Dendritic cell treated with granulocyte-macrophage colony-stimulating factor and Interleukin-4, amounts not matched to agents 40 ng/mL and 50 ng/mL, for 4 days (primary cell): ENCODE data around the gene ATP2A2.

Source experiments
- H3K27ac Mint-ChIP-seq: one replicate; pipeline ENCODE4 v1.8.0; 2022; ENCODE audit warnings: mild to moderate bottlenecking, mixed read lengths
- H3K27me3 Mint-ChIP-seq: one replicate; pipeline ENCODE4 v1.8.0; 2022; ENCODE audit warnings: mild to moderate bottlenecking, mixed read lengths
- H3K36me3 Mint-ChIP-seq: one replicate; pipeline ENCODE4 v1.8.0; 2022; ENCODE audit warnings: low read depth, mixed read lengths
- H3K4me1 Mint-ChIP-seq: one replicate; pipeline ENCODE4 v1.8.0; 2022; ENCODE audit warnings: low read depth, mixed read lengths
- H3K4me3 Mint-ChIP-seq: one replicate; pipeline ENCODE4 v1.8.0; 2022; ENCODE audit warnings: mild to moderate bottlenecking, moderate library complexity, mixed read lengths
- H3K9me3 Mint-ChIP-seq: one replicate; pipeline ENCODE4 v1.8.0; 2022; ENCODE audit warnings: mixed read lengths
- intact Hi-C: fragments of 100-400 bp; cut with micrococcal nuclease; formaldehyde crosslinking; loops from one replicate; pipeline ENCODE4 v1.15.0; 2022

Gene ATP2A2

DNA sequence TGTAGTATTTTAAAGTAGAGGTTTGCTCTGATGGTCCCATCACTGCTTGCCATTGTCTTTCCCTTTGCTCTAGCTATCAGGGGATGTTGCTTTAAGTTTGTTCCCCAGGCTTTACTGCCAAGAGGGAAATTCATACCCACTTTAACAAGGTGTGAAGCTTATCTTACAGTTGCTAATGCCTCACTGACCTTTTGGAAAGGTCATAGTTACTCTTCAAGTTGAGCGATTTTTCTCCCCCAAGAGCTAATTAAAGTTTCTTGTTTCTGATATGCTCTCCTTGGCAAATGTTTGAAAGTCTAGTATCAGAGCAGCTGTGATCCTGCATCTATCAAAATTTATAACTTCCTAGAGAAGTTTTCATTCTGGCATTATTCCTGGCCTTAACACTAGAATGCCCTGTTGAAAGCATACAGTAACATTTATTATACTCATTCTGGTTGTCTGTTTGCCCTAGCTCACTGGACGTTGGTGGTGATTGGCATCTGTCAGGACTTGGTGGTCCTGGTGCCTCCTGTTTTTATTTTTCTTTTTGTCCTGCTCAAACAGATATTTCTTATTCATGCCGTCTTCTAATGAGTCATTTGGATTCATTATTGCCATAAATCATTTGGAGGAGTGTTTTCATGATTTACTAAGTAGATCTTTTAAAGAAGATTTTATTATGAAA, 8.1 kb downstream of the ATP2A2 start:
- Mint-ChIP-seq H3K9me3 (no peaks in the 10 kb centered on the region), H3K4me3 (no peak overlapping the region), H3K27ac (no peak overlapping the region), H3K36me3 (peaks cover 96% of the 10 kb centered on the region), H3K27me3 (no peaks in the 10 kb centered on the region), H3K4me1 (peaks cover 38% of the 10 kb centered on the region)
- intact Hi-C loops = loop anchor here (10.0 kb wide), 2 partner anchors 54 to 184 kb away; no protein-coding TSS in a partner anchor

DNA sequence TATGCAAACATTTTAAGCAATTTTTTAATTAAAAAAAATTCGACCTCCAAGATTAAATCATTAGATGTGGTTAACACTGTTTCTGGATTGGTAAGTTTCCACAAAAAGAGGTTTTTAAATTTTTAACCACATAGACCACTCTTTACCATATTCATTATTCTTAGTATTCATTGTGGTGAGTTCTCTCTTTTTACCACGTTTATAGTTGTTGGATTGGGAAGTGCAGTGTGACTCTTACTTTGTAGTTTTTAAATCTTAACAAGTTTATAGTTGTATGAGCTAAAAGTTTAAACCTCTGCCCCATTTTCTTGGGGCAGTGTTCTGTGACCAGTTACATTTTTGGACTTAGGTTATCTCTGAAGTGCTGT, 8.6 kb downstream of the ATP2A2 start:
- H3K4me3 Mint-ChIP-seq = no peak overlapping the region

DNA sequence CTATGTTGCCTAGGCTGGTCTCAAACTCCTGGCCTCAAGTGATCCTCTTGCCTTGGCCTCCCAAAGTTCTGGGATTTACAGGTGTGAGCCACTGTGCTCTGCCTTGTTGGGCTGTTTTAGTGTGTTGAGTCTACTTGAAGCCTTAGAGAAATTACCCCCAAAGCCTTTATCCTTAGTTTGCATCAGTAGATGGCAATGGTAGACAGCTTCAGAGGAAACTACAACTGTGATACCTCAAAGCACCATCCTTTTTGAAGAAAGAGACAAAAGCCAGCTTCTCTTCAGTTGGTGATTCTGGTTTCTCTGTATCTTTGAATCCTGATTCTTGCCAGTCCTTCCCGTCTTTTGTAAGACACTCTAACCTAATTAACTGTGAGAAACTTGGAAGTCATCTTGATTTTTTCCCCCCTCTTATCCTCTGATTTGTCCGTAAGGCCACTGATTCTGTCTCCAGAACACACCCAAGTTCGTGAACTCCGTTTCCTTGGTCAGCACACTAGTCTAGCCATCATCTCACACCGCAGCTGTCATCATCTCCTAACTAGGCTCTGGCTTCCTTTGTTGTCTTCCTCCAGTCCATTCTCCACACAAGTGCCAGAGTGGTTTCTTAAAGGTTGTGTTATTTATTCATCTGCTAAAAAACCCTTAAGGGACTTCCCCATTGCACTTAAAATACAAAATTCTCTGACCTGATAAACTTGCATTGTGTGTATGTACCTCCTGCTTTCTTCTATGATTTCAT, 20.2 kb downstream of the ATP2A2 start:
- peaks cover 56% of the 10 kb centered on the region for H3K4me1 Mint-ChIP-seq
- H3K4me3 Mint-ChIP-seq = no peak overlapping the region
- peaks cover 100% of the 10 kb centered on the region for H3K36me3 Mint-ChIP-seq
- intact Hi-C loops = no loop called here
- no peaks in the 10 kb centered on the region for H3K27me3 Mint-ChIP-seq
- no peaks in the 10 kb centered on the region for H3K9me3 Mint-ChIP-seq
- H3K27ac Mint-ChIP-seq = no peak overlapping the region

More for the DNA sequence above, 8.6 kb downstream of the ATP2A2 start:
- H3K27ac Mint-ChIP-seq = no peak overlapping the region
- intact Hi-C loops = loop anchor here (10.0 kb wide), 2 partner anchors 55 to 185 kb away; no protein-coding TSS in a partner anchor
- no peaks in the 10 kb centered on the region for H3K27me3 Mint-ChIP-seq
- H3K9me3 Mint-ChIP-seq = no peaks in the 10 kb centered on the region
- peaks cover 96% of the 10 kb centered on the region for H3K36me3 Mint-ChIP-seq
- peaks cover 33% of the 10 kb centered on the region for H3K4me1 Mint-ChIP-seq

DNA sequence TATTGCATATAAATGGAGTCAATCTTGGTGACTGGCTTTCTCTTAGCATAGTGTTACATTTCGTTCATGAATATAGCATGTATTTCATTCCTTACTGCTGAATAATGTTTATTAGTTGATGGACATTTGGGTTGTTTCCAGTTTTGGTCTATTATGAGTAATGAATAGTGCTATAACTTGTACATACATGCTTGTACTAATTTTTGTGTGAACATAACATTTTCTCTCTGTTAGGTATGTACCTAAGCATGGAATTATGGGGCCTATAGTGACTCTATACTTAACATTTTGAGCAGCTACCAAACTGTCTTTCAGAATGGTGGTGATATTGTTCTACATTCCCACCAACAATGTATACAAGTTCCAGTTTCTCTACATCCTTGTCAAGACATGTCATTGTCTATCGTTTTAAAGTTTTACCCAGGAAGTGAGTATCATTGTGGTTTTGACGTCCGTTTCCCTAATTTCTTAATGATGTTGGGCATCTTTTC, 23.1 kb downstream of the ATP2A2 start:
- no peak overlapping the region for H3K27ac Mint-ChIP-seq
- H3K36me3 Mint-ChIP-seq = peaks cover 100% of the 10 kb centered on the region
- no peaks in the 10 kb centered on the region for H3K27me3 Mint-ChIP-seq
- H3K4me3 Mint-ChIP-seq = no peak overlapping the region
- intact Hi-C loops = no loop called here
- H3K9me3 Mint-ChIP-seq = no peaks in the 10 kb centered on the region
- H3K4me1 Mint-ChIP-seq = peaks cover 51% of the 10 kb centered on the region

DNA sequence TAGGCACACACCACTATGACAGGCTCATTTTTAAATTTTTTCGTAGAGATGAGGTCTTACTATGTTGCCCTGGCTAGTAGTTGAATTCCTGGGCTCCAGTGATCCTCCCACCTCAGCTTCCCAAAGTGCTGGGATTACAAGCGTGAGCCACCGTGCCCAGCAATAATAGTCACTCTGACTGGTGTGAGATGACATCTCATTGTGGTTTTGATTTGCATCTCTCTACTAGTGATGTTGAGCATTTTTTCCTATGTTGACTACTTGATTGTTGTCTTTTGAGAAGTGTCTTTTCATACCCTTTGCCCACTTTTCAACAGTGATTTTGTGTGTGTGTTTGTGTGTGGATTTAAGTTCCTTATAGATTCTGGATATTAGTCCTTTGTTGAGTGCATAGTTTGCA, 26.3 kb downstream of the ATP2A2 start:
- intact Hi-C loops = no loop called here
- H3K36me3 Mint-ChIP-seq = peaks cover 88% of the 10 kb centered on the region
- no peaks in the 10 kb centered on the region for H3K27me3 Mint-ChIP-seq
- H3K4me1 Mint-ChIP-seq = peaks cover 40% of the 10 kb centered on the region
- no peaks in the 10 kb centered on the region for H3K9me3 Mint-ChIP-seq
- H3K4me3 Mint-ChIP-seq = no peak overlapping the region
- H3K27ac Mint-ChIP-seq = no peak overlapping the region

DNA sequence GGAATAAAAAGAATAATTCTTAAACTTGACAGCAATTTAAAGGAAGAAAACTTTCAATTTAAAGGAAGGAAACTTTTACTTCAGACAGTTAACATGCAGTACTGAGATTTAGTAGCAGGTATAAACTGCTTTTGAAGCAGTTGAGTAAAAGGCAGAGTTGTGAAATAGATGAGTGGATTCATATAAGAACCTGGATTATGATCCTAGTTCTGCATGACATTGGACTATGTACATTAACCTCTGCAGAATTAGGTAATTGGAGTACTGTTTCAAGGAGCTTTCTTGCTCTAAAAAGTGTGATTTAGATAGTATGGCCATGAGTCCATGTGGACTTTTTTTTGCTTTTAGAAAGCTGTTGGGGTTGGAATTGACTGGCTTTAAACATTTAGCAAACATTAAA, 29.7 kb downstream of the ATP2A2 start:
- H3K4me3 Mint-ChIP-seq = no peak overlapping the region
- H3K9me3 Mint-ChIP-seq = no peaks in the 10 kb centered on the region
- peaks cover 36% of the 10 kb centered on the region for H3K4me1 Mint-ChIP-seq
- no peak overlapping the region for H3K27ac Mint-ChIP-seq
- no peaks in the 10 kb centered on the region for H3K27me3 Mint-ChIP-seq
- H3K36me3 Mint-ChIP-seq = peaks cover 69% of the 10 kb centered on the region
- intact Hi-C loops = no loop called here

DNA sequence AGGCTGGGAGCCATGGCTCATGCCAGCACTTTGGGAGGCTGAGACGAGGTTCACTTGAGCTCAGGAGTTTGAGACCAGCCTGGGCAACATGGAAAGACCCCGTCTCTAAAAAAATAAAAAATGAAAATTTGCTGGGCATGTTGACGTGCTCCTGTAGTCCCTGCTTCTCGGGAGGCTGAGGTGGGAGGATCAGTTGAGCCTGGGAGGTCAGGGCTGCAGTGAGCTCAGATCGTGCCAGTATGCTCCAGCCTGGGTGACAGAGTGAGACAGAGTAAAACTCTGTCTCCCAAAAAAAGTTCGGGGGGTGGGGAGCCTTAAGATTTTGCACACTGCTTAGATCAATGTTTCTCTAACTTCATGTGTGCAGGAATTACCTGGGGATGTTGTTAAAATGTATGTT, 30.9 kb downstream of the ATP2A2 start:
- peak overlapping the region; percentile 37 for H3K27ac Mint-ChIP-seq
- H3K27me3 Mint-ChIP-seq = no peaks in the 10 kb centered on the region
- H3K4me1 Mint-ChIP-seq = peaks cover 46% of the 10 kb centered on the region
- H3K36me3 Mint-ChIP-seq = peaks cover 68% of the 10 kb centered on the region
- intact Hi-C loops = no loop called here
- no peaks in the 10 kb centered on the region for H3K9me3 Mint-ChIP-seq
- no peak overlapping the region for H3K4me3 Mint-ChIP-seq

DNA sequence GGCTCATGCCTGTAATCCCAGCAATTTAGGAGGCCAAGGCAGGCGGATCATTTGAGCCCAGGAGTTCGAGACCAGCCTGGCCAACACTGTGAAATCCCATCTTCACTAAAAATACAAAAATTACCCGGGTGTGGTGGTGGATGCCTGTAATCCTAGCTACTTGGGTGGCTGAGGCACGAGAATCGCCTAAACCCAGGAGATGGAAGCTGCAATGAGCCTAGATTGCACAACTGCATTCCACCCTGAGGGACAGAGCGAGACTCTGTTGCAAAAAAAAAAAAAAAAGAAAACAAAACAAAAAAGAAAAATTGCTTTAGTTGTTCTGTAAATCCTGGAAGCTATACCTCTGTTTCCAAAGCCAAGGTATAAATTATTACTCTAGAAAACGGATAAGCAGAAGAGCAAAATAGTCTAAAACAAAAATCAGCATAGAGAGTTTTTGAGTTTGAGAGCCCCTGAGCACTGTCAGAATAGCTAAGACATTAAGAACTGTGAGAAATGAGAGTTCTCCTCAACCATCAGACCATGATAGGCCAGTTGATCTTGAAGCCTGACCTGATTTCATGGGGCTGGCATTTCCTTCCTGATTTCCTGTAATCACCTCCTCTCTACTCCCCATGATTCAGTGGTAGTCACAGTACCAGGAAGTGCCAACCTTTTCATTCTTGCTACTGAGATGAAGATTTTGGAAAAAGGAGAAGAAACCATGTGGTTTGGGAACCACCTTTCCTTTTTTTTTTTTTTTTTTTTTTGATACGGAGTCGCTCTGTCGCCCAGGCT, 31.7 kb downstream of the ATP2A2 start:
- Mint-ChIP-seq H3K9me3 (no peaks in the 10 kb centered on the region), H3K4me3 (no peak overlapping the region), H3K36me3 (peaks cover 63% of the 10 kb centered on the region), H3K4me1 (peaks cover 40% of the 10 kb centered on the region), H3K27me3 (no peaks in the 10 kb centered on the region), H3K27ac (peak overlapping the region; percentile 37)
- intact Hi-C loops = no loop called here

DNA sequence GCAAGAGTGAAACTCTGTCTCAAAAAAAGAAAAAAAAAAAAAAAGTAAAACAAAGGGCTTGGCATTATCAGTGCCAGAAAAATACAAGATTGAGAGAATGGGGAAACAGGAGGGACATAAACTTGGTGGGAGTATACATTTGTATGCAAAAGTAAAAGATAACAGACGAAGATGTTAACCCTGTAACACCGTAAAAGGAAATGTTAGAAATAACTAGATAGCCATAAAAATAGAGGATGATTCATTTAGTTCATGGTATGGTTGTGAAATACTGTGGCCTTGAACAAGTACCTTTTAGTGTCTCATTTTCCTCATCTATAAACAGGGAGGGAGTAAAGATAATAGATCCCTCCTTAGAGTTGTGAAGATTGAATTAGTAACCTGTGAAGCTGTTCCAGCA, 33.3 kb downstream of the ATP2A2 start:
- H3K27me3 Mint-ChIP-seq = no peaks in the 10 kb centered on the region
- H3K36me3 Mint-ChIP-seq = peaks cover 57% of the 10 kb centered on the region
- H3K27ac Mint-ChIP-seq = peak overlapping the region; percentile 57
- peaks cover 34% of the 10 kb centered on the region for H3K4me1 Mint-ChIP-seq
- peak overlapping the region; percentile 17 for H3K4me3 Mint-ChIP-seq
- H3K9me3 Mint-ChIP-seq = no peaks in the 10 kb centered on the region
- intact Hi-C loops = no loop called here

DNA sequence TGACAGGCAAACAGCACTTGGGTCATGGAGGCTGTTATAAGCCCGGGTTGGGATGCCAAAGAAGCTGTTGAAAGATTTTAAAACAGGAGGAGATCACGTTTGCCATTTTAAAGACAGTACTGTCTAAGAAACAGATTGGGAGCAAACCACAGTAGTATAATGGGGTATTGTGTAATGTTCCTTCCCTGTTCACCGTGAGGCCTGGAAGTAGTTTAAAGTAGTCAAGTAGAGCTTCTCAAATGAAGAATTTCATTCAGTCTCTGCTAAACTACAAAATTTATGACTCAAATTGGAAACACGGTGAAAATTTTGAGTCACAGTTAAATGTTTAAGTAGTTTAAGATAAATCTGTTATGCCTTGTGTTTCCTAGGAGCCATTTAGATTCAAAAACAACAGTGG, 35.8 kb downstream of the ATP2A2 start:
- peaks cover 53% of the 10 kb centered on the region for H3K36me3 Mint-ChIP-seq
- no peaks in the 10 kb centered on the region for H3K9me3 Mint-ChIP-seq
- peaks cover 32% of the 10 kb centered on the region for H3K4me1 Mint-ChIP-seq
- intact Hi-C loops = no loop called here
- no peaks in the 10 kb centered on the region for H3K27me3 Mint-ChIP-seq
- no peak overlapping the region for H3K4me3 Mint-ChIP-seq
- H3K27ac Mint-ChIP-seq = no peak overlapping the region

DNA sequence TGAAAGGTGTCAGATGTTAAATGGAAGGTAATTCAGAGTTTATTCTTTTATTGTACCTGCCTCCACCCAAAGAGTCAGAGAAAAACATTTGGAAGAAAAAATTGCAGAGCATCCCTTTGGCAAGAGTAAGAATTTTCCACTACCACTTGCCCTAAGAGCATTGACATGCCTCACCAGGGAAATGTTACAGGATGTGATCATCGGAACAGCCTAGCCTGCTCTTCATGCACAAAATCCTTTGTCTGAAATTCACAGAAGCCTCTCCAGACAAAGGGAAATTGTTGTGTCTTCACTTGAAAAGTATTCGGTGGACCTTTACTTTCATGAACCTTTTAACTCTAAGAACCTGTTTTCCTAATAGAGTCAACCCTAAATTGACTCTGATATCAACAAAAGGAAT, 36.9 kb downstream of the ATP2A2 start:
- Mint-ChIP-seq H3K9me3 (no peaks in the 10 kb centered on the region), H3K27me3 (no peaks in the 10 kb centered on the region), H3K36me3 (peaks cover 63% of the 10 kb centered on the region), H3K27ac (no peak overlapping the region), H3K4me1 (peaks cover 23% of the 10 kb centered on the region), H3K4me3 (no peak overlapping the region)
- intact Hi-C loops = no loop called here

DNA sequence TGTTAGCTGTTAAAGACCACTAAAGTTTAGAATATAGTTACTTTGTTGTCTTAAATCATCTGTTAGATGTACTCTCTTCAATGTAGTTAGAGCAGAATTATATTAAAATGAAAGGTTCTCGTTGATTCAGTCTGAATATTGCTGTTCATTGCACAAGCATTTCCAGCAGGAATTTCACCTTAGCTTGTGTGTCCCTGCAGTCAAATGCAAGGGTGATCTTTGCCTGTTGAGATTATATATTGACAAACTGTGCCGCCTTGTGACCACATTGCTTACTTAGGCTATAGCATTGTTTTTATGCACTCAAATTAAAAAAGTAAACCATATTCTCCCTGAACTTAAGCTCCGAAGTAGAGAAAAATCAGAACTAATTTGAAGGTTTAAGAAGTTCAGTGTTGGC, 39.5 kb downstream of the ATP2A2 start:
- Mint-ChIP-seq H3K27ac (peak overlapping the region; percentile 39), H3K4me1 (peaks cover 11% of the 10 kb centered on the region), H3K36me3 (peaks cover 72% of the 10 kb centered on the region), H3K9me3 (no peaks in the 10 kb centered on the region), H3K27me3 (no peaks in the 10 kb centered on the region), H3K4me3 (no peak overlapping the region)
- intact Hi-C loops = no loop called here

DNA sequence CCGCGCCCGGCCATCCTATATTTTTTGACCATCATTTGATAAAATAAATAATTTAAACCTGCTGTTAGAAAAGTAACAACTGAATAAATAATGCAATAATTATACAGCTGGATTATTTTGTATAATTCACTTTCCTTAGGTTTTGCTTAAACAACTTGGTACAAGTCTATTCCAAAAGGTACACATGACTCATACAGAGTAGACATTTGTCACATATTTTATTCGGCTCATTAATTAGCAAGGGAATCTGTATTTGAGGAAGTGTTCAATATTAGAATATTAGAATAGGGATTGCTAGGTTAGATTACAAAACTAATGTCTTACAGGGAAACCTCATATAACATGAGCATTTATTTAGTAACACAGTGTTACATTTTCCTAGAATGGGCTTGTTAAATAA, 48.7 kb downstream of the ATP2A2 start:
- intact Hi-C loops = no loop called here
- peaks cover 5% of the 10 kb centered on the region for H3K4me1 Mint-ChIP-seq
- peaks cover 95% of the 10 kb centered on the region for H3K36me3 Mint-ChIP-seq
- H3K4me3 Mint-ChIP-seq = no peak overlapping the region
- H3K27me3 Mint-ChIP-seq = no peaks in the 10 kb centered on the region
- no peaks in the 10 kb centered on the region for H3K9me3 Mint-ChIP-seq
- no peak overlapping the region for H3K27ac Mint-ChIP-seq

DNA sequence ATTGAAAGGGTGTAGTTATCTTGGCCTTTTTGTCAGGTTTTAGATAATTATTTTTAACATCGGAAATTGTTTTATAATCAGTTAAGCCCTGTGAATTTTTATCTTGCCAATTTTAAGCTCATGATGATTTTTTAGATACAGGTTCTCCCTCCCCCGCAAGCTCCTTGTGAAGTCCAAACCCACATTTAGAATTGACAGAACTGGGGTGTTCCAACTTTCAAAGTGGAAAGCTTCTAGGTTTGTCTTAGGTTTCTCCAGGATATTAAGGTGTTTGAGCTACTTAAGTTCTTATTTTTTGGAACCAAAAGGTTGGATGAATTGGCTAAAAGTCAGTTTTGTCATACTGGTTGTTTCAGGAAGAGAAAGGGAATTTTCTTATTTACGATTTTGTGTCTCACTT, 49.1 kb downstream of the ATP2A2 start:
- H3K36me3 Mint-ChIP-seq = peaks cover 98% of the 10 kb centered on the region
- no peaks in the 10 kb centered on the region for H3K9me3 Mint-ChIP-seq
- intact Hi-C loops = no loop called here
- H3K4me3 Mint-ChIP-seq = no peak overlapping the region
- H3K27me3 Mint-ChIP-seq = no peaks in the 10 kb centered on the region
- no peak overlapping the region for H3K27ac Mint-ChIP-seq
- peaks cover 5% of the 10 kb centered on the region for H3K4me1 Mint-ChIP-seq
